Neural progenitor cell (in vitro differentiated cells): Measurements from ENCODE around the gene MGMT.

Source experiments
- EZH2 ChIP-seq: fragments of 200-600 bp; sonication (generic); IDR thresholded peaks from 2 replicates; pipeline ENCODE4 v1.6.1; 2017; ENCODE audit warnings: antibody characterized with exemption, mild to moderate bottlenecking, moderate library complexity
- TF ChIP-seq, protein P1 (sequence below): fragments of 200-600 bp; sonication (generic); IDR thresholded peaks from 2 replicates; pipeline ENCODE4 v1.5.1; 2017; ENCODE audit warnings: antibody characterized with exemption, mild to moderate bottlenecking

DNA sequence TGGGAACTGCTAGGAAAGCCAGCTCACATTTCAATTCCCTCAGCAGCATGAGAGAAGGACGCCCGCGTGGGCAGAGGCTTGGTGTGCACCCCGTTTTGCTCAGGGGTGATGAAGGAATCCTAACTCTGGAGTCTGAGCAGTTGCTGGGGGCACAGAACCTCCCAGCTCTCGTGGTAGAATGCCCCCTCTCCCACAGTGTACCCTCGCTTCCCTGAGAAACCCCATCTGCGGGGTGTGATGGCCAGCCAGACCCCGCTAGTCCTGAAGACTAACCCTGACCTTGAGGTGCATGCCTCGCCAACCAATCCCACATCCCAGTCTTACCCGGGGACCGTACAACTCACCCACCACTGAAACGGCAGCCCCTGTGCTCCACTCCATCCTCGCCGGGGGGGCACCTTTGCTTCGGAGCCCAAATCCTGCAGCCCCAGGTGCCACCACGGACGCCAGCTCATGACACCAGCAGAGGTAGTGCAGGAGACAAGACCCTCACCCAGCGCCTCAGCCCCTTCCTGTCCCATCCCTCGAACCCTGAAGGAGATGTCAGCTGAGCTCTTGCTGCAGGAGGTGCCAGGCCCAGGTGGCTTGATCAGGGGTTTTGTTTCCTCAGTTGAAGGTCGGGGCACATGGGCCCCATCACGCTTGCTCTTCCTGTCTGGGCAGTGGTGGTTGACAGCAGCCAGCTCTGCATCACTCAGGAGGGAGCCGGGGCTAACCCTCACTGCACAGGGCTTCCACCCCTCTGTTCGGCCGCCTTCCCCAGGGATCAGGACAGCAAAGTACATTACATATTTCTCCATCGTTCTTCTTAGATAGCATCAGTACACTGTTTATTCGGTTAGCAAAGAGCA is 236.5 kb downstream of the MGMT start:
- TF ChIP-seq, protein P1, sequence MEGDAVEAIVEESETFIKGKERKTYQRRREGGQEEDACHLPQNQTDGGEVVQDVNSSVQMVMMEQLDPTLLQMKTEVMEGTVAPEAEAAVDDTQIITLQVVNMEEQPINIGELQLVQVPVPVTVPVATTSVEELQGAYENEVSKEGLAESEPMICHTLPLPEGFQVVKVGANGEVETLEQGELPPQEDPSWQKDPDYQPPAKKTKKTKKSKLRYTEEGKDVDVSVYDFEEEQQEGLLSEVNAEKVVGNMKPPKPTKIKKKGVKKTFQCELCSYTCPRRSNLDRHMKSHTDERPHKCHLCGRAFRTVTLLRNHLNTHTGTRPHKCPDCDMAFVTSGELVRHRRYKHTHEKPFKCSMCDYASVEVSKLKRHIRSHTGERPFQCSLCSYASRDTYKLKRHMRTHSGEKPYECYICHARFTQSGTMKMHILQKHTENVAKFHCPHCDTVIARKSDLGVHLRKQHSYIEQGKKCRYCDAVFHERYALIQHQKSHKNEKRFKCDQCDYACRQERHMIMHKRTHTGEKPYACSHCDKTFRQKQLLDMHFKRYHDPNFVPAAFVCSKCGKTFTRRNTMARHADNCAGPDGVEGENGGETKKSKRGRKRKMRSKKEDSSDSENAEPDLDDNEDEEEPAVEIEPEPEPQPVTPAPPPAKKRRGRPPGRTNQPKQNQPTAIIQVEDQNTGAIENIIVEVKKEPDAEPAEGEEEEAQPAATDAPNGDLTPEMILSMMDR, result no peak
- TF ChIP-seq EZH2, result no peak
